SK-N-SH treated with all-trans-retinoic acid at 6 μM for 48 hours (cell line): Measurements from ENCODE around the gene RPS16.

ENCODE experiments used
- ARNTL ChIP-seq: fragments of 450-650 bp; formaldehyde crosslinking; IDR thresholded peaks from 2 replicates; pipeline ENCODE4 v1.5.0; 2020; ENCODE audit warnings: low read depth, mild to moderate bottlenecking, moderate library complexity, borderline replicate concordance
- CSDC2 ChIP-seq: fragments of 250-450 bp; sonication (Bioruptor Pico); IDR thresholded peaks from 2 replicates; pipeline ENCODE4 v1.5.0; 2020; ENCODE audit warnings: mild to moderate bottlenecking, moderate library complexity
- CSRNP3 ChIP-seq: fragments of 250-450 bp; sonication (Bioruptor Pico); IDR thresholded peaks from 2 replicates; pipeline ENCODE4 v1.5.1; 2021; ENCODE audit warnings: mild to moderate bottlenecking, moderate library complexity
- PPARA ChIP-seq: fragments of 250-450 bp; sonication (Bioruptor Pico); IDR thresholded peaks from 2 replicates; pipeline ENCODE4 v1.5.0; 2020; ENCODE audit warnings: mild to moderate bottlenecking, borderline replicate concordance
- RARB ChIP-seq: fragments of 250-450 bp; sonication (Bioruptor Pico); IDR thresholded peaks from 2 replicates; pipeline ENCODE4 v1.8.0; 2021; ENCODE audit warnings: mild to moderate bottlenecking, moderate library complexity
- ZC3H10 ChIP-seq: fragments of 250-450 bp; sonication (Bioruptor Pico); IDR thresholded peaks from 2 replicates; pipeline ENCODE4 v1.5.1; 2021; ENCODE audit warnings: mild to moderate bottlenecking, moderate library complexity
- ZFP30 ChIP-seq: fragments of 450-650 bp; formaldehyde crosslinking; IDR thresholded peaks from 2 replicates; pipeline ENCODE4 v1.5.0; 2022; ENCODE audit warnings: mild to moderate bottlenecking, moderate library complexity
- ZNF565 ChIP-seq: fragments of 450-650 bp; formaldehyde crosslinking; conservative IDR thresholded peaks from 2 replicates; pipeline ENCODE4 v1.5.0; 2020; ENCODE audit warnings: low read depth, mild to moderate bottlenecking, moderate library complexity
- ZNF70 ChIP-seq: fragments of 450-650 bp; formaldehyde crosslinking; IDR thresholded peaks from 2 replicates; pipeline ENCODE4 v1.5.0; 2020; ENCODE audit warnings: mild to moderate bottlenecking, moderate library complexity

GRCh38 chr19:39386557-39386956 is 49.2 kb downstream of the RPS16 start:
- TF ChIP-seq RARB (CRISPR knock-in tag) (no peak), PPARA (no peak), ZFP30 (CRISPR knock-in tag) (no peak), CSDC2 (no peak), ZNF565 (CRISPR knock-in tag) (no peak), CSRNP3 (CRISPR knock-in tag) (no peak), ARNTL (CRISPR knock-in tag) (no peak), ZNF70 (no peak), ZC3H10 (CRISPR knock-in tag) (no peak)
